Activated B cell treated with CpG ODN at 0.5 μM for 24 hours (primary cell): ENCODE results near the gene STK24. TPM values are rescaled to one million over a fixed set of nuclear protein-coding genes. Genes with fewer than 3 reads are reported as not detected.

Experiments
- ATAC-seq: fragments of 200-7000 bp; cut with Tn5 transposase; one replicate; pipeline ENCODE4 v1.10.0; 2021; ENCODE audit warnings: low read depth, mild to moderate bottlenecking, moderate library complexity
- CTCF ChIA-PET: fragments of 350-600 bp; sonication (Branson Sonifier 250); formaldehyde crosslinking; loops from one replicate; lab custom pipeline; 2021; ENCODE audit warnings: antibody characterized with exemption; lab: Charles Lee
- POLR2A ChIA-PET: fragments of 350-600 bp; sonication (Branson Sonifier 250); formaldehyde crosslinking; loops from one replicate; lab custom pipeline; 2021; ENCODE audit warnings: antibody characterized with exemption; lab: Charles Lee
- DNase-seq: peaks from one replicate; pipeline ENCODE4 v3.0.0; 2022
- H3K27ac Mint-ChIP-seq: one replicate; pipeline ENCODE4 v1.8.0; 2020; ENCODE audit warnings: mixed read lengths
- H3K27me3 Mint-ChIP-seq: one replicate; pipeline ENCODE4 v1.8.0; 2021; ENCODE audit warnings: mixed read lengths
- H3K36me3 Mint-ChIP-seq: one replicate; pipeline ENCODE4 v1.8.0; 2021; ENCODE audit warnings: low read depth, mixed read lengths
- H3K4me1 Mint-ChIP-seq: one replicate; pipeline ENCODE4 v1.8.0; 2021; ENCODE audit warnings: mixed read lengths
- H3K4me3 Mint-ChIP-seq: one replicate; pipeline ENCODE4 v1.8.0; 2020; ENCODE audit warnings: mild to moderate bottlenecking, mixed read lengths
- H3K9me3 Mint-ChIP-seq: one replicate; pipeline ENCODE4 v1.8.0; 2020; ENCODE audit warnings: mixed read lengths
- intact Hi-C: fragments of 100-400 bp; cut with micrococcal nuclease; formaldehyde crosslinking; loops from one replicate; pipeline ENCODE4 v1.15.1; 2024
- total RNA-seq: library from RNA; stranded (reverse); gene quantifications from 2 replicates; pipeline ENCODE4 v1.2.3, GENCODE V29; 2022
- TF ChIP-seq, protein P1 (sequence below): fragments of 200-600 bp; IDR thresholded peaks from one replicate; pipeline ENCODE4 v1.8.0; 2022; ENCODE audit warnings: antibody characterized with exemption, mild to moderate bottlenecking

Gene STK24
- total RNA-seq, 1 donor from 2014 or later, result 84.8 TPM

DNA sequence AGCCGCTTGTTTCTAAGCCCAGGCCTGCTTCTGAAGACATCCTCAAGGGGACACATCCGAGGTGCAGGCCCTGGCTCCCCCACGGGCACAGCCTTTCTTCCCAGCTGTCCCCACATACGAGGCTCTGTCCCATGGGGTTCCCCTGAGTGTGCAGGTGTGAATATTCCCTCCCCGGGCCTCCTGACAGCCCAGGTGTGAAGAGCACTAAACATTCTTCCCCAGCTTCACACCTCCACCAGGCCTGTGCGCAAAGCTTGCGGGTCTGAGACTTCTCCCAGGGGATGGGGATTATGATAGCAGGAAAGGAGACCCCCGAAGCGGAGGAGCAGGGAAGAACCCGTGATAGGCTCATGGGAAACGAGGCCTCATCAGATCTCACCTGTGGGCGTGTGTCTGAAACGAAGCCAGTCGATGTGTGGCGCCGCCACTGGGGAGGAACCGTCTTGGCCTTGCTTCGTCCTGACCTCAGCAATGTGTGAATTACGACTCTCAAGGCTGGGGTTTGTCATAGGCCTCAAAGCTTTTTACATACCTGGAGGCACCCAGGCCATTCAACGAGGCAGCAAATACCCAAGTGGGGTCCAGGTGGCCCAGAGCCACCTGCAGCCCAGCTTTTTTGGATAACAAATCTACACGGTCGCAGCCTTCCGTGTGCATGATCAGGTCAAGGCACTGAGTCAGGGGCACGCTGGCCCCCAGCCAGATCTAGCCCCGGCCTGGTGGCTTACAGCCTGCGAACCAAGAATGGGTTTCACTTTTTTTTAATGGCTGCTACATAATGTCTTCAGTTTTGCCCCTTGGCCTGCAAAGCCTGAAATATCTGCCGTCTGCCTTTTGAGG lies 134.3 kb downstream of the STK24 start:
- H3K9me3 Mint-ChIP-seq, result no peaks in the 10 kb centered on the region
- no peak overlapping the region for H3K4me3 Mint-ChIP-seq
- intact Hi-C loops, result no loop called here
- no peak for DNase-seq
- CTCF ChIA-PET, result interaction anchor here (1.2 to 1.8 kb wide), 2 partner anchors 211 to 231 kb away, joined by 4 to 7 read pairs; no protein-coding TSS in a partner anchor
- no peaks in the 10 kb centered on the region for H3K27me3 Mint-ChIP-seq
- H3K36me3 Mint-ChIP-seq, result peaks cover 7% of the 10 kb centered on the region
- TF ChIP-seq, protein P1, sequence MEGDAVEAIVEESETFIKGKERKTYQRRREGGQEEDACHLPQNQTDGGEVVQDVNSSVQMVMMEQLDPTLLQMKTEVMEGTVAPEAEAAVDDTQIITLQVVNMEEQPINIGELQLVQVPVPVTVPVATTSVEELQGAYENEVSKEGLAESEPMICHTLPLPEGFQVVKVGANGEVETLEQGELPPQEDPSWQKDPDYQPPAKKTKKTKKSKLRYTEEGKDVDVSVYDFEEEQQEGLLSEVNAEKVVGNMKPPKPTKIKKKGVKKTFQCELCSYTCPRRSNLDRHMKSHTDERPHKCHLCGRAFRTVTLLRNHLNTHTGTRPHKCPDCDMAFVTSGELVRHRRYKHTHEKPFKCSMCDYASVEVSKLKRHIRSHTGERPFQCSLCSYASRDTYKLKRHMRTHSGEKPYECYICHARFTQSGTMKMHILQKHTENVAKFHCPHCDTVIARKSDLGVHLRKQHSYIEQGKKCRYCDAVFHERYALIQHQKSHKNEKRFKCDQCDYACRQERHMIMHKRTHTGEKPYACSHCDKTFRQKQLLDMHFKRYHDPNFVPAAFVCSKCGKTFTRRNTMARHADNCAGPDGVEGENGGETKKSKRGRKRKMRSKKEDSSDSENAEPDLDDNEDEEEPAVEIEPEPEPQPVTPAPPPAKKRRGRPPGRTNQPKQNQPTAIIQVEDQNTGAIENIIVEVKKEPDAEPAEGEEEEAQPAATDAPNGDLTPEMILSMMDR, result no peak
- POLR2A ChIA-PET, result no interaction called here
- peaks cover 7% of the 10 kb centered on the region for H3K4me1 Mint-ChIP-seq
- ATAC-seq, result no peak
- no peak overlapping the region for H3K27ac Mint-ChIP-seq

DNA sequence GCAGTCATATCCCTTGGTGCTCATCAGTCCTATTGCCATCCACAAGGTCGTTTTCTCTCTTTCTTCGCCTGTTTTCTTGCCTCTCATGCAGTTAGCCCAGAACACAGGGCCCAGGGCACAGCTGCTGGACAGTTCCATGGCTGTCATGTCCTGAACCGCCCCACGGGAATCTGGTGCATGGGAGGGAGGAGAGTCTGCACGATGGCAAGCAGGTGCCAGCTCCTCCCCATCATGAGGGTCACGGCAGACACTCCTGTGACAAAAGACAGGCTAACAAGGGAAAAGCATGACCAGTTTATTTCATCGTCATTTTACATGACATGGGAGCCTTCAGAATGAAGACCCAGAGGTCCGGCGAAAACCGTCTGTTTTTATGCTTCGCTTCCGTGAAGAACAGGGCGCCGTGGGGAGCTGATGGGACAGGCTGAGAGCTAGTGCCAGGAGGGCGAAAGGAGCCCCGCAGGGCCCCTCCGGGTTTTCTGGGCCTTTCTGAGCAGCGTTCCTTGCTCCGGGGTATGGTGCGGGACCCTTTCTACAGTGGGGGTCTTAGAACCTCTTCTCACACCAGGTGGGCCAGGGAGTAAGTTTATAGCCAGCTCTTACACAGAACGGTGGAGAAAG lies 135.7 kb downstream of the STK24 start:
- ATAC-seq (no peak), DNase-seq (no peak)
- Mint-ChIP-seq H3K4me1 (peaks cover 7% of the 10 kb centered on the region), H3K9me3 (no peaks in the 10 kb centered on the region), H3K36me3 (no peaks in the 10 kb centered on the region), H3K27ac (no peak overlapping the region), H3K4me3 (no peak overlapping the region), H3K27me3 (no peaks in the 10 kb centered on the region)
- TF ChIP-seq, protein P1, result no peak
- intact Hi-C loops, result no loop called here
- POLR2A ChIA-PET, result no interaction called here
- CTCF ChIA-PET, result interaction anchor here (1.2 kb wide), 1 partner anchor 232 kb away, joined by 4 read pairs; no protein-coding TSS in a partner anchor

DNA sequence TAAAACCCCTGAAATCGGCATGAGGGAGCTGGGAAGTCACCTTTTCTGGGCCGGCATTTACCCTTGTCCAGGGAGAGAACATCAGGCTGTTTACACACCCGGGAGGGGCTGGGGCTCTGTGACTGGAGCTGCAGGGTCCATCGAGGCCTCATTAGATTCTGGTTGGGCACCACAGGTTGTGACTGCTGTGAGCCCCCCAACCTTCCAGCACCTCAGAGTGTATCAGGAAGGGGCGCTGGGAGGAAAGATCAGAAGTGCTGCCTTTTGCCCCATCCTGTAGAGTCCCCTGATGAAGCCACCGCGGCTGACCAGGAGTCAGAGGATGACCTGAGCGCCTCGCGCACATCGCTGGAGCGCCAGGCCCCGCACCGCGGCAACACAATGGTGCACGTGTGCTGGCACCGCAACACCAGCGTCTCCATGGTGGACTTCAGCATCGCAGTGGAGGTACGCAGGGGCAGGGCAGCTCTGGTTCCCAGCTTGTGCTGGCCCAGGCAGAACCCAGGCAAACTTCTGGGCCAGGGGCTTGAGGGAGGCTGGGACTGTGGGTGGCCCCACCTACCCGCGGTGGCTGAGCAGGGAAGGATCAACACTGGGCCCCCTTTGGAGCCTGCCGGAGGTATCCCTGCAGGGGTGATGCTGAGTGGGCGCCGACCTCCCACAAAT lies 136.4 kb downstream of the STK24 start:
- peaks cover 3% of the 10 kb centered on the region for H3K27me3 Mint-ChIP-seq
- no peaks in the 10 kb centered on the region for H3K9me3 Mint-ChIP-seq
- no peaks in the 10 kb centered on the region for H3K36me3 Mint-ChIP-seq
- intact Hi-C loops, result no loop called here
- TF ChIP-seq, protein P1, result no peak
- ATAC-seq (no peak), DNase-seq (no peak)
- no peak overlapping the region for H3K4me3 Mint-ChIP-seq
- peaks cover 4% of the 10 kb centered on the region for H3K4me1 Mint-ChIP-seq
- H3K27ac Mint-ChIP-seq, result no peak overlapping the region
- CTCF ChIA-PET, result no interaction called here
- POLR2A ChIA-PET, result no interaction called here

DNA sequence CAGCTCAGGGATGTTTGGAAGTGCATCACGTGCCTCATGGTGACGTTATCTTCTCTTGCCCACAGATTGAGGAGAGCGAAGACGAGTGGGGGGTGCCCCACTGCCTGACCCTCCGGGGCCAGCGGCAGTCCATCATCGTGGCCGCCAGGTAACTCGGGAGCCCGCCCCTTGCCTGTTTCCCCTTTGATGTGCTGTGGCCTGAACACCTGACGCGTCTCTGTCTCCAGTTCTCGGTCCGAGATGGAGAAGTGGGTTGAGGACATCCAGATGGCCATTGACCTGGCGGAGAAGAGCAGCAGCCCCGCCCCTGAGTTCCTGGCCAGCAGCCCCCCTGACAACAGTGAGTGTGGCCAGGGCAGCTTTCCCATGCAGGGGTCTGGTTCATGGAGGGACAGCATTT lies 137.0 kb downstream of the STK24 start:
- Mint-ChIP-seq H3K9me3 (no peaks in the 10 kb centered on the region), H3K27ac (no peak overlapping the region), H3K36me3 (no peaks in the 10 kb centered on the region), H3K4me1 (no peaks in the 10 kb centered on the region), H3K4me3 (no peak overlapping the region), H3K27me3 (peaks cover 5% of the 10 kb centered on the region)
- TF ChIP-seq, protein P1, result no peak
- ChIA-PET CTCF (no interaction called here), POLR2A (no interaction called here)
- DNase-seq, result no peak
- intact Hi-C loops, result no loop called here
- ATAC-seq, result no peak
